Measurements from ENCODE around the gene APOL6.

DNA sequence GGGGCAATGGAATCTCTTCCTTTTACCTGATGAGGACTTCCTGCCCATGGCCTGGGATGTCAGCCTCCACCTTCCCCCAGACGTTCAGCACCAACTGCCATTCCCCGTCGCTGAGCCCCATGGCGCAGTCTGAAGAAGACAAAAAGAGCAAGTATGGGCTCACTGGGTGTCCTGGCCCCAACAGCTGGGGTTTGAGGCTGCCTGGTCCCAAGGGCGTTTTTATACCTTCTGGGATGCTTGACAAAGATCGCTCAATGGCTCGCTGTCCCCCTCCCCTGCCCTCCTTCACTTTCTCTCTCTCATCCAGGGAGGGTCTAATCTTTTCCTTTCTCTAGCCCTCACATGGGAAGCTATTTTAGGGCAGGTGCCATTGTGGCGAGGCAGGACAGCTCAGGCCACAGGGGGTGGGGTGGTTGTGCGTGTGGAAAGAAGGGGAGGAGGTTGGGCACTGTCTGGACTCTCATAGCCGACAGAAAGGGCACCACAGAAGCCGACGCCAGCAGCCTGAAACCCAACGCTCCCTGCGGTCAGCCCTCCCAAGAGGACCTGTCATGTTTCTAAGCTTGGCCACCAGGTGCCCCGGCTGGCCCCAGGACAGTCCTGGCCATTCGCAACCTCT lies 31.0 kb upstream of the APOL6 start, which contains the start of gene MB:
- TF ChIP-seq, protein P1, sequence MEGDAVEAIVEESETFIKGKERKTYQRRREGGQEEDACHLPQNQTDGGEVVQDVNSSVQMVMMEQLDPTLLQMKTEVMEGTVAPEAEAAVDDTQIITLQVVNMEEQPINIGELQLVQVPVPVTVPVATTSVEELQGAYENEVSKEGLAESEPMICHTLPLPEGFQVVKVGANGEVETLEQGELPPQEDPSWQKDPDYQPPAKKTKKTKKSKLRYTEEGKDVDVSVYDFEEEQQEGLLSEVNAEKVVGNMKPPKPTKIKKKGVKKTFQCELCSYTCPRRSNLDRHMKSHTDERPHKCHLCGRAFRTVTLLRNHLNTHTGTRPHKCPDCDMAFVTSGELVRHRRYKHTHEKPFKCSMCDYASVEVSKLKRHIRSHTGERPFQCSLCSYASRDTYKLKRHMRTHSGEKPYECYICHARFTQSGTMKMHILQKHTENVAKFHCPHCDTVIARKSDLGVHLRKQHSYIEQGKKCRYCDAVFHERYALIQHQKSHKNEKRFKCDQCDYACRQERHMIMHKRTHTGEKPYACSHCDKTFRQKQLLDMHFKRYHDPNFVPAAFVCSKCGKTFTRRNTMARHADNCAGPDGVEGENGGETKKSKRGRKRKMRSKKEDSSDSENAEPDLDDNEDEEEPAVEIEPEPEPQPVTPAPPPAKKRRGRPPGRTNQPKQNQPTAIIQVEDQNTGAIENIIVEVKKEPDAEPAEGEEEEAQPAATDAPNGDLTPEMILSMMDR (IDR thresholded peaks at IDR 0.05) = no peak
- TF ChIP-seq POLR2A (IDR thresholded peaks at IDR 0.05) = peak; percentile 63 to 93
